Regular cardiac myocyte (primary cell): ENCODE measurements around the gene CACNA2D1. TPM values are rescaled to one million over a fixed set of nuclear protein-coding genes. Genes with fewer than 3 reads are reported as not detected.

Experiments used
- total RNA-seq: library from RNA; depleted of rRNA; stranded (reverse); fragments of >200 nt; gene quantifications from 2 replicates; pipeline ENCODE4 v1.2.3, GENCODE V29; 2014

CACNA2D1 gene
- total RNA-seq, result 263 and 525 TPM in 2 replicates

DNA sequence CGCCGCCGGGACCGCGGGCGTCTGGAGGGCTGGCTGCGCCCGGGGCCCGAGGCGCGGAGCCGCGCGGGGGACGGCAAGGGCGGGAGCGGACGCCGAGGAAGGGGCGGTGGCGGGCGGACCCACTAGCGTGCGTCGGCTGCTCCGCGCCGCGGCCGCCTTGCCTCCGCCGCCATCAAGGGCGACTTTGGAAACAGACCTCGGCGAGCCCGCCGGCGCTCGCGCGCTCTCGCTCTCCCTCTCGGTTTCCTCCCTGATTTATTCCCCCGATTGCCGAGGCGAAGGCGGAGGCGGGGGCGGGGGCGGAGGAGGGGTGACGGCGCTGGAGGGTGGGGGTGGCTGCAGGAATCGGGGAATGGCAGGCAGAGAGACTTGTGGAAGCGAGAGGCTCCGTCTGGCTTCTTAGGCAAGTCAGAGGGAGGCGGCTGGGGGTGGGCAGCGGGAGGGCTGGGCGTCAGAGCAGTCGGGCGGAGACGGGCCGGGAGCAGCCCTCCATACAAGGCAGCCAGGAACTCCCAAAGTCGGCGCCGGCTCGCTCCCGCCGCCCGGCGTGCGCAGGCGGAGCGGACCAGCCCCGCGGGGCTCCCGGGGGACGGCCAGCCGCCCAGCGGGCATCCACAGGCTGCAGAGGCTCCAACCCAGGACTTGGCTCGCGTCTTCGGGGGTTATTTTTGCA is at the start of gene CACNA2D1:
TSS of gene CACNA2D1 (minus strand) at position 231 of the 673 bp plus-strand sequence.

